C4-2B (cell line): ENCODE measurements around the gene HDAC10.

ENCODE experiments used
- H3K27ac ChIP-seq: fragments of 450-650 bp; 2 replicates; pipeline ENCODE4 v1.5.1; 2017
- ZFX ChIP-seq: fragments of 450-650 bp; IDR thresholded peaks from 2 replicates; pipeline ENCODE4 v1.6.1; 2017
- TF ChIP-seq, protein P1 (sequence below): fragments of 450-650 bp; conservative IDR thresholded peaks from 2 replicates; pipeline ENCODE4 v1.5.1; 2017; ENCODE audit warnings: mild to moderate bottlenecking

The HDAC10 gene

DNA sequence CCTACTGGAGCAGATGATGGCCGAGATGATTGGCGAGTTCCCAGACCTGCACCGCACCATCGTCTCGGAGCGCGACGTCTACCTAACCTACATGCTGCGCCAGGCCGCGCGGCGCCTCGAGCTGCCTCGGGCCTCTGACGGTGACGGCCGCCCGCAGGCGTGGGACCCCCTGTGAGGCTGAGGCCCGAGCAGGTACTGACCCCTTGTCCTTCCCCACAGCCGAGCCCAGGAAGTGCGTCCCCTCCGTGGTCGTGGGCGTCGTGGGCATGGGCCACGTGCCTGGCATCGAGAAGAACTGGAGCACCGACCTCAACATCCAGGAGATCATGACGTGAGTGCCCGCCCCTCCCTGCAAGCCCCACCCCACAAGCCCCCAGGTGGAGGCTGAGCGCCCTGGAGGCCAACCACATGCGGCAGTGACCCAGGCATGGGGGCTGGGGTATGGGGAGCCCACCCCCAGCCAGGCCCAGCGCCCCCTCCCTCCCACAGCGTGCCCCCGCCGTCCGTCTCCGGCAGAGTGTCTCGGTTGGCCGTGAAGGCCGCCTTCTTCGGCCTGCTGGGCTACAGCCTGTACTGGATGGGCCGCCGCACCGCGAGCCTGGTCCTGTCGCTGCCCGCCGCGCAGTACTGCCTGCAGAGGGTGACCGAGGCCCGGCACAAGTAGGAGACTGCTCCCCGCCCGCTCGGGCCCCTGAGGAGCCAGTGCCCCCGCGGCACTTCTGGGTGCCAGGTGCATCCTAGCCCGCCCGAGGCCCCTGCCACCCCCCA lies 53.0 kb downstream of the HDAC10 start:
- no peak overlapping the region for H3K27ac ChIP-seq
- TF ChIP-seq ZFX: no peak
- TF ChIP-seq, protein P1, sequence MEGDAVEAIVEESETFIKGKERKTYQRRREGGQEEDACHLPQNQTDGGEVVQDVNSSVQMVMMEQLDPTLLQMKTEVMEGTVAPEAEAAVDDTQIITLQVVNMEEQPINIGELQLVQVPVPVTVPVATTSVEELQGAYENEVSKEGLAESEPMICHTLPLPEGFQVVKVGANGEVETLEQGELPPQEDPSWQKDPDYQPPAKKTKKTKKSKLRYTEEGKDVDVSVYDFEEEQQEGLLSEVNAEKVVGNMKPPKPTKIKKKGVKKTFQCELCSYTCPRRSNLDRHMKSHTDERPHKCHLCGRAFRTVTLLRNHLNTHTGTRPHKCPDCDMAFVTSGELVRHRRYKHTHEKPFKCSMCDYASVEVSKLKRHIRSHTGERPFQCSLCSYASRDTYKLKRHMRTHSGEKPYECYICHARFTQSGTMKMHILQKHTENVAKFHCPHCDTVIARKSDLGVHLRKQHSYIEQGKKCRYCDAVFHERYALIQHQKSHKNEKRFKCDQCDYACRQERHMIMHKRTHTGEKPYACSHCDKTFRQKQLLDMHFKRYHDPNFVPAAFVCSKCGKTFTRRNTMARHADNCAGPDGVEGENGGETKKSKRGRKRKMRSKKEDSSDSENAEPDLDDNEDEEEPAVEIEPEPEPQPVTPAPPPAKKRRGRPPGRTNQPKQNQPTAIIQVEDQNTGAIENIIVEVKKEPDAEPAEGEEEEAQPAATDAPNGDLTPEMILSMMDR: no peak

DNA sequence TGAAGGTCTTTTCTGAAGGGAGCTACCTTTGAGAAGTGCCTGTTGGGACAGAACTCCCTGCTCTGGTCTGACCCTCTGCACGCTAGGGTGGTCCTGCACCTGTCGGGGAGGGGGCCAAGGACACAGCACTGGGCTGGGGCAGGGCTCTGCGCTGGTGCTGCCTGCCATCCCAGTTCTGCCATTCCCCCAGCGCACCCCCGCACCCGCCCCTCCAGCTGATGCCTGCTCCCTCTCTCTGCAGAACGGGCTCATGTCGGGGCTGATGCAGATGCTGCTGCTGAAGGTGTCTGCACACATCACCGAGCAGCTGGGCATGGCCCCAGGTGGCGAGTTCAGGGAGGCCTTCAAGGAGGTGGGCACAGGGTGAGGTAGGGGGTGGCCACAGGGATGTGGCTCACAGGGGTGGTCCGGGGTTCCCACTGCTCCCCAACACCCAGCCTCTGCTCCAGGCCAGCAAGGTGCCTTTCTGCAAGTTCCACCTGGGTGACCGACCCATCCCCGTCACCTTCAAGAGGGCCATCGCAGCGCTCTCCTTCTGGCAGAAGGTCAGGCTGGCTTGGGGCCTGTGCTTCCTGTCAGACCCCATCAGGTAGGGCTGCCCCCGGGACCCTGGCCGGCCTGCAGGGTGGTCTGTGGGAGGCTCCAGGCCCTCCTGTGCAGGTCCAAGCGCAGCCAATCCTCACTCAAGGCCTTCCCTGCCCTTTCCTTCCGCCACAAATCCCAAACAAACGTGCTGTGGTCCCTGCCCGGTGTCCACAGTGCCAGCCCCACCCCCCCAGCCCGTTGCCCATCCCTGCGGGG lies 53.9 kb downstream of the HDAC10 start:
- no peak overlapping the region for H3K27ac ChIP-seq
- TF ChIP-seq, protein P1: no peak
- no peak for TF ChIP-seq ZFX

DNA sequence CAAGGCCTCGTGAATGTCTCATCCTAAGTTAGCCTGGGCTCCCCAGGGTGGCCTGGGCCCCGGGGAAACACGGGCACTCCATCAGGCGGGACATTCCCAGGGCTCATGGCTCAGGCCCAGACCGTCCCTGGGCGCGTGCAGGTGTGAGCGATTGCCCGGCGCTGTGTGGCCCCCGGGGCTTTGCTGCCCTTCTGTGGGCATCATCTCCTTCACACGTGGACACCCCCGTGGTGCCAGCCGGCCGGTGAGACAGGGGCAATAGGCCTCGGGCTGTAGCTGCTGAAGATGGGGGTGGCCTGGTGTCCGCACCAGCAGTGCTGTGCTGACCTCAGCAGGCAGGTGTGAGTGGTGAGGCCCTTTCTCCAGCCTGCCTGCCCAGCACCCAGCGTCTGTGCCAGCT lies 54.8 kb downstream of the HDAC10 start:
- no peak overlapping the region for H3K27ac ChIP-seq
- TF ChIP-seq ZFX: no peak
- TF ChIP-seq, protein P1: no peak
